Progenitor cell of endocrine pancreas (in vitro differentiated cells): ENCODE results near the gene FCAMR. TPM values are rescaled to one million over a fixed set of nuclear protein-coding genes. Genes with fewer than 3 reads are reported as not detected.

Experiments used
- DNase-seq: peaks from one replicate; pipeline ENCODE4 v3.0.0; 2021; ENCODE audit warnings: low spot score; ENCODE audit not compliant: unreplicated experiment
- H3K27ac Mint-ChIP-seq: 2 replicates; pipeline ENCODE4 v1.8.0; 2021; ENCODE audit warnings: mild to moderate bottlenecking, moderate library complexity, mixed read lengths
- H3K27me3 Mint-ChIP-seq: 2 replicates; pipeline ENCODE4 v1.8.0; 2021; ENCODE audit warnings: mixed read lengths
- H3K36me3 Mint-ChIP-seq: 2 replicates; pipeline ENCODE4 v1.8.0; 2022; ENCODE audit warnings: mixed read lengths; ENCODE audit not compliant: insufficient read depth
- H3K4me1 Mint-ChIP-seq: 2 replicates; pipeline ENCODE4 v1.8.0; 2021; ENCODE audit warnings: low read depth, mixed read lengths
- H3K4me3 Mint-ChIP-seq: 2 replicates; pipeline ENCODE4 v1.8.0; 2021; ENCODE audit warnings: low read depth, mild to moderate bottlenecking, moderate library complexity, mixed read lengths
- H3K9me3 Mint-ChIP-seq: 2 replicates; pipeline ENCODE4 v1.8.0; 2021; ENCODE audit warnings: low read depth, mixed read lengths
- CTCF ChIP-seq: fragments of 200-600 bp; sonication (generic); IDR thresholded peaks from one replicate; pipeline ENCODE4 v1.5.0; 2021; ENCODE audit warnings: antibody characterized with exemption, mild to moderate bottlenecking; ENCODE audit not compliant: unreplicated experiment
- total RNA-seq: library from RNA; stranded (reverse); gene quantifications from 2 replicates; pipeline ENCODE4 v1.2.1, GENCODE V29; 2021

Gene FCAMR
- total RNA-seq, 1 donor from 2014 or later: not detected

GRCh38 chr1:206922524-206922923 is 47.7 kb downstream of the FCAMR start:
- TF ChIP-seq CTCF: no peak
- no peaks in the 10 kb centered on the region for H3K4me1 Mint-ChIP-seq
- no peaks in the 10 kb centered on the region for H3K36me3 Mint-ChIP-seq
- peaks cover 7% of the 10 kb centered on the region for H3K27me3 Mint-ChIP-seq
- no peaks in the 10 kb centered on the region for H3K9me3 Mint-ChIP-seq
- no peak overlapping the region for H3K4me3 Mint-ChIP-seq
- no peak overlapping the region for H3K27ac Mint-ChIP-seq
- DNase-seq: no peak

- H3K36me3 Mint-ChIP-seq: no peaks in the 10 kb centered on the region
These were observed 48.4 kb downstream of the FCAMR start, which contains the start of gene FCMR for GRCh38 chr1:206921772-206922265. Gene FCMR, minus strand, starts transcription at chr1:206921941. Its CDS starts 87 bp downstream, at chr1:206921854.

GRCh38 chr1:206918076-206918475 is 52.2 kb downstream of the FCAMR start:
- no peaks in the 10 kb centered on the region for H3K36me3 Mint-ChIP-seq
- no peaks in the 10 kb centered on the region for H3K9me3 Mint-ChIP-seq
- no peaks in the 10 kb centered on the region for H3K4me1 Mint-ChIP-seq
- H3K27me3 Mint-ChIP-seq: peaks cover 44% of the 10 kb centered on the region
- H3K27ac Mint-ChIP-seq: no peak overlapping the region
- H3K4me3 Mint-ChIP-seq: no peak overlapping the region
- DNase-seq: no peak
- no peak for TF ChIP-seq CTCF

More at GRCh38 chr1:206921772-206922265, 48.4 kb downstream of the FCAMR start, which contains the start of gene FCMR:
- H3K27me3 Mint-ChIP-seq: peaks cover 9% of the 10 kb centered on the region
- no peak within 1 kb of the TSS for H3K27ac Mint-ChIP-seq
- no peaks in the 10 kb centered on the region for H3K4me1 Mint-ChIP-seq
- no peaks in the 10 kb centered on the region for H3K9me3 Mint-ChIP-seq
- no peak for TF ChIP-seq CTCF
- no peak within 1 kb of the TSS for H3K4me3 Mint-ChIP-seq
- DNase-seq: no peak

GRCh38 chr1:206916000-206916709 is 54.1 kb downstream of the FCAMR start:
- no peak overlapping the region for H3K4me3 Mint-ChIP-seq
- H3K9me3 Mint-ChIP-seq: no peaks in the 10 kb centered on the region
- no peaks in the 10 kb centered on the region for H3K36me3 Mint-ChIP-seq
- DNase-seq: no peak
- no peaks in the 10 kb centered on the region for H3K4me1 Mint-ChIP-seq
- TF ChIP-seq CTCF: no peak
- H3K27ac Mint-ChIP-seq: no peak overlapping the region
- H3K27me3 Mint-ChIP-seq: peaks cover 57% of the 10 kb centered on the region

GRCh38 chr1:206915030-206915735 is 55.1 kb downstream of the FCAMR start:
- no peak overlapping the region for H3K27ac Mint-ChIP-seq
- peaks cover 66% of the 10 kb centered on the region for H3K27me3 Mint-ChIP-seq
- no peaks in the 10 kb centered on the region for H3K4me1 Mint-ChIP-seq
- no peak for TF ChIP-seq CTCF
- H3K9me3 Mint-ChIP-seq: no peaks in the 10 kb centered on the region
- no peak overlapping the region for H3K4me3 Mint-ChIP-seq
- no peak for DNase-seq
- H3K36me3 Mint-ChIP-seq: no peaks in the 10 kb centered on the region
